PFSK-1 (cell line): ENCODE results near the gene LIPC.

Experiments used
- FOXP2 ChIP-seq: optimal IDR thresholded peaks from 2 replicates; pipeline ENCODE3; 2011; ENCODE audit warnings: borderline replicate concordance, control low read depth, inconsistent platforms; ENCODE audit not compliant: insufficient read depth; ENCODE audit errors: extremely low read length, extremely low read depth
- POLR2AphosphoS5 ChIP-seq: IDR thresholded peaks from 2 replicates; pipeline ENCODE4 v1.6.1; 2012; ENCODE audit warnings: low read depth, mild to moderate bottlenecking, control low read depth, low read length, moderate library complexity
- TAF1 ChIP-seq: IDR thresholded peaks from 2 replicates; pipeline ENCODE4 v1.6.1; 2012; ENCODE audit warnings: low read length, control low read depth, borderline replicate concordance; ENCODE audit not compliant: insufficient read depth

- TF ChIP-seq TAF1: no peak
- no peak for TF ChIP-seq POLR2AphosphoS5
- TF ChIP-seq FOXP2: no peak
Measured at GRCh38 chr15:58444658-58445332, 13.0 kb downstream of the LIPC start.
